Fibroblast of mammary gland (primary cell): ENCODE data around the gene SPEM3.
A peak's percentile ranks its signal among the peaks of the same experiment; 100 is the strongest.

ENCODE experiments used
- DNase-seq: peaks from one replicate; pipeline ENCODE4 v3.0.0-alpha.2; 2010; ENCODE audit warnings: low read depth
- H3K4me3 ChIP-seq: 2 replicates; pipeline ENCODE4 v1.5.1; 2011; ENCODE audit warnings: low read depth, mild to moderate bottlenecking, low read length, moderate library complexity; ENCODE audit not compliant: control insufficient read depth
- CTCF ChIP-seq: conservative IDR thresholded peaks from 2 replicates; pipeline ENCODE4 v1.5.1; 2011; ENCODE audit warnings: low read depth, low read length, inconsistent platforms; ENCODE audit not compliant: control insufficient read depth, insufficient read depth

The SPEM3 gene

GRCh38 chr17:7413346-7413985, 15.2 kb upstream of the SPEM3 start:
- no peak for TF ChIP-seq CTCF
- DNase-seq, result peak; percentile 79
- no peak overlapping the region for H3K4me3 ChIP-seq

- H3K4me3 ChIP-seq, result no peak overlapping the region
- no peak for DNase-seq
- no peak for TF ChIP-seq CTCF
Measured at GRCh38 chr17:7414837-7415236, 13.8 kb upstream of the SPEM3 start.

GRCh38 chr17:7415784-7416183, 12.9 kb upstream of the SPEM3 start:
- DNase-seq, result no peak
- H3K4me3 ChIP-seq, result no peak overlapping the region
- TF ChIP-seq CTCF, result no peak

- peak; percentile 5 for TF ChIP-seq CTCF
- no peak overlapping the region for H3K4me3 ChIP-seq
Measured at GRCh38 chr17:7416323-7416722, 12.3 kb upstream of the SPEM3 start.

GRCh38 chr17:7417056-7417655, 11.5 kb upstream of the SPEM3 start:
- no peak for TF ChIP-seq CTCF
- no peak overlapping the region for H3K4me3 ChIP-seq
- no peak for DNase-seq

More at GRCh38 chr17:7416323-7416722, 12.3 kb upstream of the SPEM3 start:
- DNase-seq, result no peak

GRCh38 chr17:7418472-7419152, 10.0 kb upstream of the SPEM3 start:
- no peak for TF ChIP-seq CTCF
- DNase-seq, result no peak
- H3K4me3 ChIP-seq, result no peak overlapping the region
